ENCODE measurements around the gene CTIF. TPM values are rescaled to one million over a fixed set of nuclear protein-coding genes. Genes with fewer than 3 reads are reported as not detected.

The CTIF gene
- polyA plus RNA-seq, 1 of the 3 experiments (the other 2 are of a cell fraction), result 47.2 TPM

GRCh38 chr18:48829443-48830149 is 290.8 kb downstream of the CTIF start:
- Histone ChIP-seq H3F3A (replicated peaks; ENCODE audit: insufficient read depth) (peaks cover 39% of the 10 kb centered on the region), H3K4me2 (peak overlapping the region; percentile 86; the same call in 1 of the 2 replicates), H3K9me2 (no peaks in the 10 kb centered on the region), H3K36me3 (replicated peaks in 1 of 2; ENCODE audit: control insufficient read depth in 1 of 2, insufficient read depth in 2 of 2, low read length in 1 of 2) (peaks cover 0 to 10% of the 10 kb centered on the region in 2 experiments), H3K79me2 (ENCODE audit: insufficient read depth) (peaks cover 96% of the 10 kb centered on the region), H3K4me3 (ENCODE audit: low read depth in 2 of 2, low read length in 1 of 2) (no peak overlapping the region), H3K27me3 (ENCODE audit: insufficient read depth) (no peaks in the 10 kb centered on the region), H3K9me3 (no peaks in the 10 kb centered on the region), H4K20me1 (ENCODE audit: insufficient read depth) (no peaks in the 10 kb centered on the region), H2AFZ (ENCODE audit: low read depth) (no peak overlapping the region), H3K27ac (ENCODE audit: low read depth in 2 of 2, low read length in 1 of 2) (peak overlapping the region; percentile 94 to 95), H3K4me1 (ENCODE audit: control insufficient read depth in 1 of 2, insufficient read depth in 2 of 2, low read depth in 1 of 2, low read length in 1 of 2) (peaks cover 52 to 57% of the 10 kb centered on the region in 2 experiments), H3K9ac (no peak overlapping the region; the same call in 1 of the 2 replicates)
- TF ChIP-seq FOXM1 (IDR thresholded peaks at IDR 0.05; ENCODE audit: low read depth), result no peak
- TF ChIP-seq ZBTB33 (IDR thresholded peaks at IDR 0.05; ENCODE audit: borderline replicate concordance, low read depth), result no peak
- TF ChIP-seq NRF1 (IDR thresholded peaks at IDR 0.05; ENCODE audit: low read depth, low read length), result no peak
- no peak for TF ChIP-seq GABPA (IDR thresholded peaks at IDR 0.05; ENCODE audit: low read depth)
- TF ChIP-seq, protein P1, sequence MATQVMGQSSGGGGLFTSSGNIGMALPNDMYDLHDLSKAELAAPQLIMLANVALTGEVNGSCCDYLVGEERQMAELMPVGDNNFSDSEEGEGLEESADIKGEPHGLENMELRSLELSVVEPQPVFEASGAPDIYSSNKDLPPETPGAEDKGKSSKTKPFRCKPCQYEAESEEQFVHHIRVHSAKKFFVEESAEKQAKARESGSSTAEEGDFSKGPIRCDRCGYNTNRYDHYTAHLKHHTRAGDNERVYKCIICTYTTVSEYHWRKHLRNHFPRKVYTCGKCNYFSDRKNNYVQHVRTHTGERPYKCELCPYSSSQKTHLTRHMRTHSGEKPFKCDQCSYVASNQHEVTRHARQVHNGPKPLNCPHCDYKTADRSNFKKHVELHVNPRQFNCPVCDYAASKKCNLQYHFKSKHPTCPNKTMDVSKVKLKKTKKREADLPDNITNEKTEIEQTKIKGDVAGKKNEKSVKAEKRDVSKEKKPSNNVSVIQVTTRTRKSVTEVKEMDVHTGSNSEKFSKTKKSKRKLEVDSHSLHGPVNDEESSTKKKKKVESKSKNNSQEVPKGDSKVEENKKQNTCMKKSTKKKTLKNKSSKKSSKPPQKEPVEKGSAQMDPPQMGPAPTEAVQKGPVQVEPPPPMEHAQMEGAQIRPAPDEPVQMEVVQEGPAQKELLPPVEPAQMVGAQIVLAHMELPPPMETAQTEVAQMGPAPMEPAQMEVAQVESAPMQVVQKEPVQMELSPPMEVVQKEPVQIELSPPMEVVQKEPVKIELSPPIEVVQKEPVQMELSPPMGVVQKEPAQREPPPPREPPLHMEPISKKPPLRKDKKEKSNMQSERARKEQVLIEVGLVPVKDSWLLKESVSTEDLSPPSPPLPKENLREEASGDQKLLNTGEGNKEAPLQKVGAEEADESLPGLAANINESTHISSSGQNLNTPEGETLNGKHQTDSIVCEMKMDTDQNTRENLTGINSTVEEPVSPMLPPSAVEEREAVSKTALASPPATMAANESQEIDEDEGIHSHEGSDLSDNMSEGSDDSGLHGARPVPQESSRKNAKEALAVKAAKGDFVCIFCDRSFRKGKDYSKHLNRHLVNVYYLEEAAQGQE (IDR thresholded peaks at IDR 0.05; ENCODE audit: low read depth, low read length), result no peak
- TF ChIP-seq, protein P2, sequence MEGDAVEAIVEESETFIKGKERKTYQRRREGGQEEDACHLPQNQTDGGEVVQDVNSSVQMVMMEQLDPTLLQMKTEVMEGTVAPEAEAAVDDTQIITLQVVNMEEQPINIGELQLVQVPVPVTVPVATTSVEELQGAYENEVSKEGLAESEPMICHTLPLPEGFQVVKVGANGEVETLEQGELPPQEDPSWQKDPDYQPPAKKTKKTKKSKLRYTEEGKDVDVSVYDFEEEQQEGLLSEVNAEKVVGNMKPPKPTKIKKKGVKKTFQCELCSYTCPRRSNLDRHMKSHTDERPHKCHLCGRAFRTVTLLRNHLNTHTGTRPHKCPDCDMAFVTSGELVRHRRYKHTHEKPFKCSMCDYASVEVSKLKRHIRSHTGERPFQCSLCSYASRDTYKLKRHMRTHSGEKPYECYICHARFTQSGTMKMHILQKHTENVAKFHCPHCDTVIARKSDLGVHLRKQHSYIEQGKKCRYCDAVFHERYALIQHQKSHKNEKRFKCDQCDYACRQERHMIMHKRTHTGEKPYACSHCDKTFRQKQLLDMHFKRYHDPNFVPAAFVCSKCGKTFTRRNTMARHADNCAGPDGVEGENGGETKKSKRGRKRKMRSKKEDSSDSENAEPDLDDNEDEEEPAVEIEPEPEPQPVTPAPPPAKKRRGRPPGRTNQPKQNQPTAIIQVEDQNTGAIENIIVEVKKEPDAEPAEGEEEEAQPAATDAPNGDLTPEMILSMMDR (IDR thresholded peaks at IDR 0.05), result no peak
- no peak for TF ChIP-seq TEAD4 (IDR thresholded peaks at IDR 0.05; ENCODE audit: borderline replicate concordance, insufficient read depth)
- no peak for TF ChIP-seq RXRA (IDR thresholded peaks at IDR 0.05; ENCODE audit: borderline replicate concordance, low read depth)
- CTCF ChIA-PET, result interaction anchor here (1.0 to 2.2 kb wide), 6 partner anchors 25 to 167 kb away, joined by 3 to 11 read pairs (median 4); no protein-coding TSS in a partner anchor
- POLR2A ChIA-PET, result no interaction called here
- DNase-seq, result no peak
- 96% methylated on average over 5 of the region's 13 CpGs for WGBS (ENCODE audit: low lambda C conversion rate)

All from SK-N-SH (cell line).